GM06990 (cell line): ENCODE data around the gene RBM20.

Experiments used
- DNase-seq: peaks from one replicate; pipeline ENCODE4 v3.0.0-alpha.2; 2011; ENCODE audit not compliant: insufficient read length; ENCODE audit errors: extremely low read depth
- H3K27me3 ChIP-seq: replicated peaks from 2 replicates; pipeline ENCODE4 v1.6.0; 2011; ENCODE audit warnings: low read length; ENCODE audit not compliant: control insufficient read depth, insufficient read depth
- H3K36me3 ChIP-seq: 2 replicates; pipeline ENCODE4 v1.5.1; 2011; ENCODE audit warnings: low read length; ENCODE audit not compliant: control insufficient read depth, insufficient read depth
- H3K4me3 ChIP-seq: replicated peaks from 2 replicates; pipeline ENCODE4 v1.5.1; 2011; ENCODE audit warnings: low read depth, mild to moderate bottlenecking, control low read depth, low read length
- CTCF ChIP-seq: IDR thresholded peaks from 2 replicates; pipeline ENCODE4 v1.5.1; 2011; ENCODE audit warnings: low read length, control low read depth, mild to moderate bottlenecking, inconsistent platforms; ENCODE audit not compliant: insufficient read depth, poor library complexity, severe bottlenecking

The RBM20 gene

GRCh38 chr10:110770243-110770642 lies 126.1 kb downstream of the RBM20 start:
- DNase-seq: no peak
- Histone ChIP-seq H3K27me3 (no peaks in the 10 kb centered on the region), H3K36me3 (no peaks in the 10 kb centered on the region), H3K4me3 (no peak overlapping the region)
- TF ChIP-seq CTCF: no peak

- Histone ChIP-seq H3K4me3 (no peak overlapping the region), H3K36me3 (no peaks in the 10 kb centered on the region), H3K27me3 (no peaks in the 10 kb centered on the region)
- DNase-seq: no peak
- TF ChIP-seq CTCF: no peak
Measured at GRCh38 chr10:110771486-110771885, 127.3 kb downstream of the RBM20 start.

- Histone ChIP-seq H3K36me3 (no peaks in the 10 kb centered on the region), H3K4me3 (no peak overlapping the region), H3K27me3 (no peaks in the 10 kb centered on the region)
- no peak for TF ChIP-seq CTCF
- DNase-seq: no peak
Measured at GRCh38 chr10:110771991-110772390, 127.9 kb downstream of the RBM20 start.

GRCh38 chr10:110772454-110773025 lies 128.4 kb downstream of the RBM20 start:
- no peak for DNase-seq
- TF ChIP-seq CTCF: no peak
- H3K4me3 ChIP-seq: no peak overlapping the region
- no peaks in the 10 kb centered on the region for H3K36me3 ChIP-seq
- H3K27me3 ChIP-seq: no peaks in the 10 kb centered on the region

- DNase-seq: no peak
- no peak for TF ChIP-seq CTCF
Measured at GRCh38 chr10:110773693-110774068, 129.5 kb downstream of the RBM20 start.

More at GRCh38 chr10:110773693-110774068, 129.5 kb downstream of the RBM20 start:
- no peak overlapping the region for H3K4me3 ChIP-seq
- no peaks in the 10 kb centered on the region for H3K36me3 ChIP-seq
- H3K27me3 ChIP-seq: no peaks in the 10 kb centered on the region
